ENCODE measurements around the gene PP2D1. TPM values are rescaled to one million over a fixed set of nuclear protein-coding genes. Genes with fewer than 3 reads are reported as not detected.

The PP2D1 gene
- total and polyA plus RNA-seq, 9 of the 15 experiments (the other 6 are each of a cell fraction or from before 2014, with no cell fraction given) = 0.07 to 0.10 TPM; not detected in 7

DNA sequence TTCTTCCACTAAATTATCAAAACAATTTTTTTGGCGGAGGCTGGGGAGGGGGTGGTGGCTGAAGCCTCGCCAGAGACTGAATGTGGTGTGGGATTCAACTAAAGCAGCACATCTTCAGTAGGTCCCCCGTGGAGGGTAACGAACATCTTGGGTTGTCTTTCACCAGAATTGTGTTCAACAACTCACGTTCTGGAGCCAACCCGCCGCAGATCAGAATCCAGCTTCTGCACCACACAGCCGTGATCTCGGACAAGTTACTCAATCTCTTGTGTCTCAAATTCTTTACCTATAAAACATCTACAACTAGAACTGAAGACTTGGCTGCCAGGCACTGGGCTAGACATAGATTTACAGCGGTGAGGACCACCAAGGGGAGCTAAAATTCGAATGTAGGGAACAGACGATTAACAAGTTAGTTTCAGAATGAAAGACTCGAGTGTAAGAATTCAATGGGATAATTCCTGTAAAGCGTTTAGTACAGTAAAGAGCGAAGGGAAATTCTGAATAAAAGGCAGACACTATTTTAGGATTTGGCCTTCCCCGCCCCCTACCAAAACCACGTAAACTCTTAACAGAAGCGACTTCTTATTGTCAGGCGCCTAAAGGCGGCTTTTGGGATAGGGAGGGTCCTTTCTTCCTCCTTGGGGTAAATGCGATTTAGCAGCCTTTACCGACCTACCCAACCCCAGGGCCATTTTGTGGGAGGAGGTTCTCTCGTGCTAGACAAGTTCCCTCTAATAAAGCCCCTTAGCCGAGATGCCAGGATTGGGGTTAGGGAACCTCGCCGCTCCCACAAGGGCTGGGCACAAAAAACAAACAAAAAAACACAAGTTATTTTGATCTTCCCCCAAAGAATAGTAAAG lies 65.9 kb downstream of the PP2D1 start:
- under 1% methylated on average over 26 of the region's 26 CpGs for WGBS (ENCODE audit: insufficient coverage, low coverage, missing lambda C conversion rate)
- in situ Hi-C loops (cut with MboI) = loop anchor here (5.0 kb wide), 1 partner anchor 96 kb away; the partner anchor contains the start of gene KAT2B
- Histone ChIP-seq H3K9me1 (ENCODE audit: control insufficient read depth, insufficient read depth, low read length) (no peaks in the 10 kb centered on the region), H3K27ac (ENCODE audit: extremely low read depth, low read depth, low read length) (peak overlapping the region; percentile 98), H3K79me2 (ENCODE audit: control insufficient read depth, insufficient read depth, low read length) (peaks cover 55% of the 10 kb centered on the region), H3K9ac (ENCODE audit: insufficient read depth in 1 of 2, low read depth in 2 of 2, low read length in 2 of 2) (peak overlapping the region; percentile 91 to 99), H4K20me1 (replicated peaks; ENCODE audit: control insufficient read depth, insufficient read depth, low read length) (peaks cover 12% of the 10 kb centered on the region; the same call in 1 of the 2 replicates), H3K4me2 (ENCODE audit: insufficient read depth, low read length) (peak overlapping the region; percentile 99), H3K9me3 (replicated peaks; ENCODE audit: control insufficient read depth, insufficient read depth, low read depth, low read length) (no peaks in the 10 kb centered on the region), H3K27me3 (ENCODE audit: control insufficient read depth in 2 of 2, insufficient read depth in 2 of 2, low read length in 2 of 2) (no peaks in the 10 kb centered on the region), H3K4me1 (replicated peaks in 1 of 2; ENCODE audit: control insufficient read depth in 2 of 2, insufficient read depth in 2 of 2, low read length in 2 of 2) (peaks cover 9 to 11% of the 10 kb centered on the region in 2 experiments; a peak in 4 of 5 replicates), H3K36me3 (ENCODE audit: control insufficient read depth, insufficient read depth, low read length) (peaks cover 13% of the 10 kb centered on the region), H2AFZ (ENCODE audit: low read depth, low read length) (peak overlapping the region; percentile 89), H3K4me3 (peak overlapping the region; percentile 91)
- POLR2A ChIA-PET = interaction anchor here (0.6 to 1.7 kb wide), 9 partner anchors 9 to 240 kb away, joined by 3 to 15 read pairs (median 4); partner anchors contain the start of gene SGO1
- intact Hi-C loops (cut with micrococcal nuclease) = loop anchor here (1.0 to 10.0 kb wide), 6 partner anchors 9 to 379 kb away; partner anchors contain the start of genes KAT2B and SGO1
- peak; percentile 29 for ATAC-seq
- FAIRE-seq = peak; percentile 23
- peak in 2 of 4 experiments; percentile 39 to 57 for DNase-seq (ENCODE audit: extremely low read depth in 1 of 4, low spot score in 3 of 4)
- CTCF ChIA-PET (ENCODE audit: low intra/inter-chr PET ratio) = interaction anchor here (1.0 kb wide), 1 partner anchor 58 kb away, joined by 3 read pairs; no protein-coding TSS in a partner anchor
- TSS peak; percentile 94 for BruUV-seq (replicated peaks)
- TF ChIP-seq ETV1 (tag; conservative IDR thresholded peaks at IDR 0.05; ENCODE audit: low read depth) (no peak), ESRRB (CRISPR knock-in tag; IDR thresholded peaks at IDR 0.05; ENCODE audit: borderline replicate concordance) (no peak), NFRKB (IDR thresholded peaks at IDR 0.05; ENCODE audit: low read depth) (peak; percentile 99), KDM2B (CRISPR knock-in tag; IDR thresholded peaks at IDR 0.05) (no peak), ZNF184 (CRISPR knock-in tag; IDR thresholded peaks at IDR 0.05) (no peak), NFXL1 (CRISPR knock-in tag; IDR thresholded peaks at IDR 0.05) (0 out of 2 replicates have a peak, but pooled peaks have one; percentile 19), TAF7 (tag; IDR thresholded peaks at IDR 0.05) (peak; percentile 86), RBM34 (IDR thresholded peaks at IDR 0.05; ENCODE audit: borderline replicate concordance, insufficient read depth, low read length) (no peak), CHD1 (IDR thresholded peaks at IDR 0.05; ENCODE audit: low read length) (peak; percentile 70), ZNF75A (CRISPR knock-in tag; IDR thresholded peaks at IDR 0.05) (no peak), GTF2A2 (tag; IDR thresholded peaks at IDR 0.05) (no peak), CREBBP (IDR thresholded peaks at IDR 0.05; ENCODE audit: low read depth, low read length) (no peak)
- TF ChIP-seq, protein P1, sequence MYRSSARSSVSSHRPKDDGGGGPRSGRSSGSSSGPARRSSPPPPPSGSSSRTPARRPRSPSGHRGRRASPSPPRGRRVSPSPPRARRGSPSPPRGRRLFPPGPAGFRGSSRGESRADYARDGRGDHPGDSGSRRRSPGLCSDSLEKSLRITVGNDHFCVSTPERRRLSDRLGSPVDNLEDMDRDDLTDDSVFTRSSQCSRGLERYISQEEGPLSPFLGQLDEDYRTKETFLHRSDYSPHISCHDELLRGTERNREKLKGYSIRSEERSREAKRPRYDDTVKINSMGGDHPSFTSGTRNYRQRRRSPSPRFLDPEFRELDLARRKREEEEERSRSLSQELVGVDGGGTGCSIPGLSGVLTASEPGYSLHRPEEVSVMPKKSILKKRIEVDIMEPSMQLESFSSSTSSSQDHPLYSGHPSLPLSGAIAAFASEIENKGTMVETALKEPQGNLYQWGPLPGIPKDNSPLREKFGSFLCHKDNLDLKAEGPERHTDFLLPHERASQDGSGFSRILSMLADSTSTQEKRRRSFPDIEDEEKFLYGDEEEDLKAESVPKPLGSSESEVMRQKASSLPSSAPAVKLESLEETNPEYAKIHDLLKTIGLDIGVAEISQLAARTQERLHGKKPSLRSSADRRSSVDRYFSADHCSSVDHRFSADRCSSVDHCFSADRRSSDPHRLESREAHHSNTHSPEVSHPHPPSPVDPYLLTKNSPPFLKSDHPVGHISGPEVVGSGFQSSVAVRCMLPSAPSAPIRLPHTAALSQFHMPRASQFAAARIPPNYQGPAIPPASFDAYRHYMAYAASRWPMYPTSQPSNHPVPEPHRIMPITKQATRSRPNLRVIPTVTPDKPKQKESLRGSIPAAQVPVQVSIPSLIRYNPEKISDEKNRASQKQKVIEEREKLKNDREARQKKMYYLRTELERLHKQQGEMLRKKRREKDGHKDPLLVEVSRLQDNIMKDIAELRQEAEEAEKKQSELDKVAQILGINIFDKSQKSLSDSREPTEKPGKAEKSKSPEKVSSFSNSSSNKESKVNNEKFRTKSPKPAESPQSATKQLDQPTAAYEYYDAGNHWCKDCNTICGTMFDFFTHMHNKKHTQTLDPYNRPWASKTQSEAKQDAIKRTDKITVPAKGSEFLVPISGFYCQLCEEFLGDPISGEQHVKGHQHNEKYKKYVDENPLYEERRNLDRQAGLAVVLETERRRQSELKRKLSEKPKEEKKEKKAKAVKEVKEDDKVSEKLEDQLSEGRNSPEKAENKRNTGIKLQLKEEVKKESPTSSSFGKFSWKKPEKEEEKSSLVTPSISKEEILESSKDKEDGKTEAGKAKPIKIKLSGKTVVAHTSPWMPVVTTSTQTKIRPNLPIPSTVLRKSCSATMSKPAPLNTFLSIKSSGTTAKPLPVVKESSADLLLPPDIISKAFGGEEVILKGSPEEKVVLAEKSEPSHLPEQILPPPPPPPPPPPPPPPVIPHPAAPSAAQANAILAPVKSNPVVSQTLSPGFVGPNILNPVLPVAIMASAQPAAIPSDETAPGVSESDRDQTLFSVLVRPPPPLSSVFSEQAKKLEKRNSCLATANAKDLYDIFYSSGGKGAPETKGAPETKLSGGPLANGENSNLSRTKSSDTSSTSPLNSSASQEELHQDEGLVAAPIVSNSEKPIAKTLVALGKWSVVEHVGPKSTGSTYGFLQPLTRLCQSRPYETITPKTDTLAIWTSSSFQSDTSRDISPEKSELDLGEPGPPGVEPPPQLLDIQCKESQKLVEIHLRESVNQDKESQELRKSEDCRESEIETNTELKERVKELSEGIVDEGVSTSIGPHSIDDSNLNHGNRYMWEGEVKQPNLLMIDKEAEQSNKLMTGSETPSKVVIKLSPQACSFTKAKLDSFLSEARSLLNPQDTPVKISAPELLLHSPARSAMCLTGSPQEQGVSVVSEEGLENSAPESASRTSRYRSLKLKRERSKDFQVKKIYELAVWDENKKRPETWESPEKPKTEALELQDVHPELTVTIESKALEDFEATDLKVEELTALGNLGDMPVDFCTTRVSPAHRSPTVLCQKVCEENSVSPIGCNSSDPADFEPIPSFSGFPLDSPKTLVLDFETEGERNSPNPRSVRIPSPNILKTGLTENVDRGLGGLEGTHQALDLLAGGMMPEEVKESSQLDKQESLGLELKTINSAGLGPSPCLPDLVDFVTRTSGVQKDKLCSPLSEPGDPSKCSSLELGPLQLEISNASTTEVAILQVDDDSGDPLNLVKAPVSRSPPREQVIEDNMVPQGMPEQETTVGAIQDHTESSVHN (IDR thresholded peaks at IDR 0.05; ENCODE audit: borderline replicate concordance in 1 of 2, low read depth in 1 of 2) = no peak

Data from K562 (cell line).